GM19395 (cell line): ENCODE data around the gene C16orf96.
"Not testable (repeated sequence)": the region's sequence is repeated elsewhere in the genome, so short reads cannot be mapped to it uniquely, and the experiment has no call there.

Source experiments
- ATAC-seq: cut with Tn5 transposase; IDR thresholded peaks from one replicate; pipeline ENCODE4 v1.9.1; 2021; ENCODE audit warnings: mild to moderate bottlenecking, moderate library complexity; ENCODE audit not compliant: unreplicated experiment

C16orf96 gene

GRCh38 chr16:4561596-4561995 is 5.5 kb downstream of the C16orf96 start:
- no peak for ATAC-seq

GRCh38 chr16:4564661-4565267 is 8.6 kb downstream of the C16orf96 start:
- no peak for ATAC-seq

GRCh38 chr16:4566144-4566543 is 10.0 kb downstream of the C16orf96 start:
- no peak for ATAC-seq

GRCh38 chr16:4570086-4570485 is 13.9 kb downstream of the C16orf96 start:
- ATAC-seq: no peak

- no peak for ATAC-seq
These were observed 14.7 kb downstream of the C16orf96 start for GRCh38 chr16:4570688-4571321.

GRCh38 chr16:4572715-4573114 is 16.6 kb downstream of the C16orf96 start:
- no peak for ATAC-seq

- not testable (repeated sequence) for ATAC-seq
These were observed 17.8 kb downstream of the C16orf96 start for GRCh38 chr16:4573926-4574325.

- ATAC-seq: no peak
These were observed 19.0 kb downstream of the C16orf96 start for GRCh38 chr16:4574919-4575705.

- ATAC-seq: no peak
These were observed 19.9 kb downstream of the C16orf96 start for GRCh38 chr16:4576008-4576407.

- ATAC-seq: no peak
These were observed 22.9 kb downstream of the C16orf96 start for GRCh38 chr16:4578961-4579530.

GRCh38 chr16:4580250-4580649 is 24.1 kb downstream of the C16orf96 start:
- no peak for ATAC-seq

GRCh38 chr16:4583906-4584305 is 27.8 kb downstream of the C16orf96 start:
- ATAC-seq: no peak

GRCh38 chr16:4586291-4586690 is 30.2 kb downstream of the C16orf96 start:
- no peak for ATAC-seq

- ATAC-seq: no peak
These were observed 32.2 kb downstream of the C16orf96 start for GRCh38 chr16:4588386-4588785.

GRCh38 chr16:4588961-4589360 is 32.8 kb downstream of the C16orf96 start:
- ATAC-seq: no peak

- ATAC-seq: no peak
These were observed 35.1 kb downstream of the C16orf96 start for GRCh38 chr16:4591191-4591590.

GRCh38 chr16:4591706-4592470 is 35.7 kb downstream of the C16orf96 start:
- ATAC-seq: no peak

- no peak for ATAC-seq
These were observed 36.9 kb downstream of the C16orf96 start for GRCh38 chr16:4593086-4593485.

GRCh38 chr16:4594433-4595410 is 38.6 kb downstream of the C16orf96 start:
- ATAC-seq: no peak

- ATAC-seq: no peak
These were observed 41.0 kb downstream of the C16orf96 start for GRCh38 chr16:4597174-4597573.
